Measurements from ENCODE around the gene COX20.

DNA sequence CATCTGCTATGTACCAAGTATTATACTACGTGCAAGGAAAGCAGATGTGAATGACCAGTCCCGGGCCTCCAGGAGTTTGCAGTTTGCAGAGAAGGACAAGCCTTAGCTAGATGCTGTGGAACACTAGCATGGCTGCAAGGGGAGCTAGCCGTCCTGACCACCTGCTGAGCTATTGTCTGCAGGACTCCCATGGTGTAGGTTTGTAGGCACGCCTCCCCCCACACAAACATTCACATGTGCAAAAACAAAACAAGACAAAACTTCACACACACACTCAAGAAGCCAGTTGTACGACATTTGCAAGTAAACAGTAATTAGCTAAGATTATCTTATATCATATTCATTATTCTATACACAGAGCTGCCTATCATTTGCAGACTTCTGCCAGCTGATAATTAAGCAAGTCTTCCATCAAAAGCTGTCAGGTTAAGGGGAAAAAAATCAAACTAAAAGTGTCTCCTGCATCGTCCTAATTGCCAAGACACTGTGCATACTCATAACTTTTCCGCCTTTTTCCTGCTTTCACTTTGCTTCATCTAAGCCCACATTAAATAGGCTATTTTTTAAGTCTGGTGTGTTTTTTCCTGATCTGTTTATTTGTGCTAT lies 39.6 kb downstream of the COX20 start:
- TF ChIP-seq CTCF (IDR thresholded peaks at IDR 0.05) (no peak), POLR2A (IDR thresholded peaks at IDR 0.05) (no peak)
